Endothelial cell (in vitro differentiated cells): Measurements from ENCODE around the gene NTSR2. TPM values are rescaled to one million over a fixed set of nuclear protein-coding genes. Genes with fewer than 3 reads are reported as not detected.

ENCODE experiments used
- DNase-seq: peaks from one replicate; pipeline ENCODE4 v3.0.0; 2021; ENCODE audit warnings: low spot score
- H3K27ac Mint-ChIP-seq: one replicate; pipeline ENCODE4 v1.8.0; 2021; ENCODE audit warnings: mixed read lengths, inconsistent platforms; ENCODE audit not compliant: unreplicated experiment
- H3K27me3 Mint-ChIP-seq: one replicate; pipeline ENCODE4 v1.8.0; 2021; ENCODE audit warnings: mild to moderate bottlenecking, moderate library complexity, mixed read lengths, inconsistent platforms; ENCODE audit not compliant: unreplicated experiment
- H3K36me3 Mint-ChIP-seq: one replicate; pipeline ENCODE4 v1.8.0; 2021; ENCODE audit warnings: mild to moderate bottlenecking, low read depth, mixed read lengths, inconsistent platforms; ENCODE audit not compliant: unreplicated experiment
- H3K4me1 Mint-ChIP-seq: one replicate; pipeline ENCODE4 v1.8.0; 2021; ENCODE audit warnings: mild to moderate bottlenecking, mixed read lengths, inconsistent platforms; ENCODE audit not compliant: unreplicated experiment
- H3K4me3 Mint-ChIP-seq: one replicate; pipeline ENCODE4 v1.8.0; 2021; ENCODE audit warnings: mild to moderate bottlenecking, mixed read lengths, inconsistent platforms; ENCODE audit not compliant: unreplicated experiment
- H3K9me3 Mint-ChIP-seq: one replicate; pipeline ENCODE4 v1.8.0; 2021; ENCODE audit warnings: mixed read lengths, inconsistent platforms; ENCODE audit not compliant: unreplicated experiment
- total RNA-seq: library from RNA; stranded (reverse); fragmentation: NEBNext Ultra II Directional; extraction: Animal tissue kit (Norgen Biotek cat#: 25700); gene quantifications from one replicate; pipeline ENCODE4 v1.2.1, GENCODE V29; 2021; ENCODE audit not compliant: unreplicated experiment
- TF ChIP-seq, protein P1 (sequence below): fragments of 200-600 bp; sonication (generic); IDR thresholded peaks from one replicate; pipeline ENCODE4 v1.5.0; 2021; ENCODE audit warnings: antibody characterized with exemption; ENCODE audit not compliant: unreplicated experiment

NTSR2 gene
- total RNA-seq, 1 donor from 2014 or later = not detected

DNA sequence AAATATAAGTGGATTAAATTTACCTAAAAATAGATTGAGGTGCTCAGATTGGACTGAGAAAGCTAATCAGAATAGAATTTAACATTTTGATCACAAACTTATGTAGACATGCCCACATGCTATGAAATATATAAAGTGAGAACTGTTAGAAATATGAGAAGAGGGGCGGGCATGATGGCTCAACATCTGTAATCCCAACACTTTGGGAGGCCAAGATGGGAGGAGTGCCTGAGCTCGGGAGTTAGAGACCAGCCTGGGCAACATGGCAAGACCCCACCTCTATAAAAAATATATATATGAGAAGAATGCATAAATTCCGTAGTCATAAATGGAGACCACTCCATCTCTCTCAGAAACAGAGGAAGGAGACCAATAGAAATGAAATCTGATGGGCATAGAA lies 25.7 kb downstream of the NTSR2 start:
- H3K4me3 Mint-ChIP-seq = no peak overlapping the region
- no peak overlapping the region for H3K27ac Mint-ChIP-seq
- H3K36me3 Mint-ChIP-seq = peaks cover 24% of the 10 kb centered on the region
- peaks cover 11% of the 10 kb centered on the region for H3K4me1 Mint-ChIP-seq
- TF ChIP-seq, protein P1, sequence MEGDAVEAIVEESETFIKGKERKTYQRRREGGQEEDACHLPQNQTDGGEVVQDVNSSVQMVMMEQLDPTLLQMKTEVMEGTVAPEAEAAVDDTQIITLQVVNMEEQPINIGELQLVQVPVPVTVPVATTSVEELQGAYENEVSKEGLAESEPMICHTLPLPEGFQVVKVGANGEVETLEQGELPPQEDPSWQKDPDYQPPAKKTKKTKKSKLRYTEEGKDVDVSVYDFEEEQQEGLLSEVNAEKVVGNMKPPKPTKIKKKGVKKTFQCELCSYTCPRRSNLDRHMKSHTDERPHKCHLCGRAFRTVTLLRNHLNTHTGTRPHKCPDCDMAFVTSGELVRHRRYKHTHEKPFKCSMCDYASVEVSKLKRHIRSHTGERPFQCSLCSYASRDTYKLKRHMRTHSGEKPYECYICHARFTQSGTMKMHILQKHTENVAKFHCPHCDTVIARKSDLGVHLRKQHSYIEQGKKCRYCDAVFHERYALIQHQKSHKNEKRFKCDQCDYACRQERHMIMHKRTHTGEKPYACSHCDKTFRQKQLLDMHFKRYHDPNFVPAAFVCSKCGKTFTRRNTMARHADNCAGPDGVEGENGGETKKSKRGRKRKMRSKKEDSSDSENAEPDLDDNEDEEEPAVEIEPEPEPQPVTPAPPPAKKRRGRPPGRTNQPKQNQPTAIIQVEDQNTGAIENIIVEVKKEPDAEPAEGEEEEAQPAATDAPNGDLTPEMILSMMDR = no peak
- peaks cover 4% of the 10 kb centered on the region for H3K27me3 Mint-ChIP-seq
- no peak for DNase-seq
- H3K9me3 Mint-ChIP-seq = no peaks in the 10 kb centered on the region

DNA sequence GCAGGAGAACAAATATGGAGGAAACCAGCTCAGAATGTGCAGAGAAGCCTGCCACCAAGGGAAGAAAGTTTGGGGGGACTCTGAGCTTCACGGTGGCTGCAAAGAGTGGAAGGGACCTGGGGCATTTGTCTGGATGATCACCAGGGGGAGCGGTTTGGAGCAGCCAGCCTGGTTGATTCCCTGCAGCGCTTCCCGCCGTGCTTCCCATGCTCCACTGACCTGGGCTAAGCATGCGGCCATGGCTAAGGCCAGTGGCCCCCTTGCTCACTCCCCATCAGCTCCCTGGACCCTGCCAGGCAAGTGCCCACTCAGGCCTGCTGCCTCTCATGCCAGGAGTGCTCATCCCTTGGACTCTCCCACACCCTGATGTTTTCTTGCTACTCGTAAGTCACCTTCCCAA lies 27.0 kb downstream of the NTSR2 start:
- Mint-ChIP-seq H3K36me3 (peaks cover 25% of the 10 kb centered on the region), H3K4me1 (peaks cover 1% of the 10 kb centered on the region), H3K9me3 (no peaks in the 10 kb centered on the region), H3K4me3 (no peak overlapping the region), H3K27ac (no peak overlapping the region), H3K27me3 (peaks cover 4% of the 10 kb centered on the region)
- DNase-seq = no peak
- TF ChIP-seq, protein P1 = no peak

DNA sequence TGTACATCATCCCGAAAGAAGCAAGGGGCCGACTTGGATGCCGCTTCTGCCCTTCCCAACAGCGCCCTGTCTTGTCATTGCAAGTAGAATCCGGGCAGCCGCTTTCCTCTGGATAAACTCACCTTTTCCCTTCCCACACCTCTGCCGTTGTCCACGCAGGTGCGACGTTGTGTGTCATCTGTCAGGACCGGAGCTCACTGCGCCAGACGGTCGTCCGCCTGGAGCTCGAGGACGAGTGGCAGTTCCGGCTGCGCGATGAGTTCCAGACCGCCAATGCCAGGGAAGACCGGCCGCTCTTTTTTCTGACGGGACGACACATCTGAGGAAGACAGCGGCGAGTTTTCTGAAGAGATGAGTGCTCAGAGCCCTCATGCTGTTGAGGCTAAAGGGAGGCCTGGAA lies 29.9 kb downstream of the NTSR2 start:
- no peak overlapping the region for H3K27ac Mint-ChIP-seq
- H3K9me3 Mint-ChIP-seq = no peaks in the 10 kb centered on the region
- H3K36me3 Mint-ChIP-seq = peaks cover 30% of the 10 kb centered on the region
- H3K4me1 Mint-ChIP-seq = no peaks in the 10 kb centered on the region
- TF ChIP-seq, protein P1 = no peak
- no peak for DNase-seq
- H3K27me3 Mint-ChIP-seq = peaks cover 4% of the 10 kb centered on the region
- no peak overlapping the region for H3K4me3 Mint-ChIP-seq

DNA sequence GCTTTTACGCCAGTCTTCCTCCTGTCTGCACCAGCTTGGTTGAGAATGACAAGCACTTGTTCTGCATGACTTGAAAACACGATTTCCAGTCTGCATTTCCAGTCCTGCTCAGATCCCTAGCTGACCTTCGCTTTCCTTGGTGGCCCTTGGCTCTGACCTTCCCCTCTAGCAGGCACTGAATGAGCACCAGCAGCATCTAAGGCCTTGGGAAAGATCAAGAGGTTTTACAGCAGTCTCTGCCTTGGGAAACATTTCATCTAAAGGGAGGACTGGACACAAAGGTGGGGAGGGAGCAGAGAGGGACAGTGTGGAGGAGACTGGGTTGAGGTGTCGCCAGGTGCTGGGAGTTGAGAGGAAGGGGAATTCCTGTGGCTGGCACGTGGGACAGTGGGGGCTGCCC lies 30.5 kb downstream of the NTSR2 start:
- Mint-ChIP-seq H3K4me3 (peak overlapping the region; percentile 45), H3K27ac (no peak overlapping the region), H3K36me3 (peaks cover 30% of the 10 kb centered on the region), H3K27me3 (peaks cover 4% of the 10 kb centered on the region), H3K9me3 (no peaks in the 10 kb centered on the region), H3K4me1 (no peaks in the 10 kb centered on the region)
- TF ChIP-seq, protein P1 = no peak
- no peak for DNase-seq

DNA sequence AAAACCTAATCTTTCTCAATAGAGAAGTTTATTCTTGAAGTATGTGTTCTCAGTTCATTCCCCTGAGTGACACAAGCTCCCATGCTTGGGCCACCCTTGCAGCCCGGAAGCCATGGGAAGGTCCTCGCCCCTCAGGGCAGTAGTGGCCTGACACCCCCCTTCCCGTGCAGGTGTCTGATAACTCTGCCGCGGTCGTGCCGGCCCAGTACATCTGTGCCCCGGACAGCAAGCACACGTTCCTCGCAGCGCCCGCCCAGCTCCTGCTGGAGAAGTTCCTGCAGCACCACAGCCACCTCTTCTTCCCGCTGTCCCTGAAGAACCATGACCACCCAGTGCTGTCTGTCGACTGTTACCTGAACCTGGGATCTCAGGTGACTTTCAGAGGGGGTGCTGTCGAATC lies 32.4 kb downstream of the NTSR2 start:
- Mint-ChIP-seq H3K9me3 (no peaks in the 10 kb centered on the region), H3K4me1 (no peaks in the 10 kb centered on the region), H3K27ac (no peak overlapping the region), H3K27me3 (peaks cover 4% of the 10 kb centered on the region), H3K4me3 (no peak overlapping the region), H3K36me3 (peaks cover 30% of the 10 kb centered on the region)
- TF ChIP-seq, protein P1 = no peak
- no peak for DNase-seq
